Measurements from ENCODE around the gene FMOD. TPM values are rescaled to one million over a fixed set of nuclear protein-coding genes. Genes with fewer than 3 reads are reported as not detected.
A peak's percentile ranks its signal among the peaks of the same experiment; 100 is the strongest.

The FMOD gene
- total RNA-seq, 8 experiments from 2014 or later = 0.05 to 57.9 (median 0.66) TPM

- 0 to 71% (median 47%) methylated on average over 1 of the region's 1 CpG; no CpG with 5 or more reads in 2 of the 10 experiments for WGBS, 10 experiments
These were observed 14.8 kb downstream of the FMOD start for GRCh38 chr1:203336097-203336496.

DNA sequence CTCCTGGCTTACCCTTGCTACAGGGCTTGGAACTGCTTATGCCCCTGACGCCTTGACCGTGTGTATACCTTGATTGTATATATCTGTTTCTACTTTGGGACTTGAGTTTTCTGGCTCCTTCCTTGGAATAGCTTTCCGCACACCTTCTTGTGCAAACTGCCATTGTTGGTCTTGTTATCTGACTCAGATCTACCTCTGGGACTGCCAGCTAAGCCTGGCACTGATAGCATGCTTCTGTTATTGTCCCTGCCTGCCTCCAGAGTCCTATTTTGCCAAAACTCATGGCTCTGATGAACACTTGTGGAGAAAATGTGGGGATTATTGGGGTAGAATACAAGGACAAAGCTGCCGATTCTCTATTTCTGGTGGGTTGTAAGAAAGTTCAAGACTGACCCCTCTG lies 15.4 kb downstream of the FMOD start:
- WGBS, 10 experiments = 47 to 100% (median 84%) methylated on average over 2 to 4 of the region's 4 CpGs; no CpG with 5 or more reads in 2 of the 10 experiments
- no peak overlapping the region for H3K27ac ChIP-seq
- no peak for ATAC-seq (replicated peaks in 6 of 8)
- peaks cover 8 to 12% of the 10 kb centered on the region in 2 donors for H3K4me1 ChIP-seq (replicated peaks in 1 of 2)
- no peak overlapping the region for H3K4me3 ChIP-seq
- in situ Hi-C loops (cut with MboI; ENCODE audit: low pct_unique_long_range_greater_than_20kb in 2 of 9, low sequenced_read_pairs in 9 of 9, unreplicated experiment in 9 of 9) = loop anchor here (5.0 to 25.0 kb wide), 5 partner anchors 61 to 377 kb away; partner anchors contain the start of genes OPTC (in 3 of the 9) and PRELP (in 3 of the 9)

More at GRCh38 chr1:203336097-203336496, 14.8 kb downstream of the FMOD start:
- peak in 1 of 8 experiments; percentile 22 for ATAC-seq (replicated peaks in 6 of 8)
- Histone ChIP-seq H3K4me3 (no peak overlapping the region), H3K27ac (no peak overlapping the region), H3K4me1 (replicated peaks in 1 of 2) (peaks cover 9 to 12% of the 10 kb centered on the region in 2 donors)
- in situ Hi-C loops (cut with MboI; ENCODE audit: low pct_unique_long_range_greater_than_20kb in 2 of 9, low sequenced_read_pairs in 9 of 9, unreplicated experiment in 9 of 9) = loop anchor here (5.0 to 25.0 kb wide), 5 partner anchors 61 to 376 kb away; partner anchors contain the start of genes OPTC (in 3 of the 9) and PRELP (in 3 of the 9)

DNA sequence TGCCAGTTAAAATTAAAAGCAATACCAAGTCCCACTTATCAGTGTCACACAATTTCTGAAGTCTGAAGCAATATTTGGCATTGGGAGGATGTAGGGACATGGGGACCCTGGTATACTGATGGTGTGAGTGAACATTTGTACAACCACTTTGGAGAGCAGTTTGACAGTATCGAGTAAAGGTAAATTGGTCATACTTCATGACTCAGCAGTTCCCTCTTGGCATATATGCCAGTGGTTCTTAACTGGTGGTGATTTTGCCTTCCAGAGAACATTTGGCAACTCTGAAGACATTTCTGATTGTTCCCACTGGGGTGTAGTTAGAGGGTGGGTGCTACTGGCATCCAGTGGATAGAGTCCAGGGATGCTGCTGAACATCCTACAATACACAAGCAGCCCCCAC lies 19.7 kb downstream of the FMOD start:
- H3K4me1 ChIP-seq (replicated peaks in 1 of 2) = peaks cover 7 to 14% of the 10 kb centered on the region in 2 donors
- no peak for ATAC-seq (replicated peaks in 6 of 8)
- in situ Hi-C loops (cut with MboI; ENCODE audit: low pct_unique_long_range_greater_than_20kb in 2 of 9, low sequenced_read_pairs in 9 of 9, unreplicated experiment in 9 of 9) = loop anchor here in 8 of 9 experiments (10.0 to 25.0 kb wide), 4 partner anchors 56 to 381 kb away; partner anchors contain the start of genes OPTC (in 3 of the 8) and PRELP (in 3 of the 8)
- H3K27ac ChIP-seq = no peak overlapping the region
- H3K4me3 ChIP-seq = no peak overlapping the region
- WGBS, 10 experiments = 56 to 100% (median 89%) methylated on average over 1 of the region's 1 CpG; no CpG with 5 or more reads in 6 of the 10 experiments

DNA sequence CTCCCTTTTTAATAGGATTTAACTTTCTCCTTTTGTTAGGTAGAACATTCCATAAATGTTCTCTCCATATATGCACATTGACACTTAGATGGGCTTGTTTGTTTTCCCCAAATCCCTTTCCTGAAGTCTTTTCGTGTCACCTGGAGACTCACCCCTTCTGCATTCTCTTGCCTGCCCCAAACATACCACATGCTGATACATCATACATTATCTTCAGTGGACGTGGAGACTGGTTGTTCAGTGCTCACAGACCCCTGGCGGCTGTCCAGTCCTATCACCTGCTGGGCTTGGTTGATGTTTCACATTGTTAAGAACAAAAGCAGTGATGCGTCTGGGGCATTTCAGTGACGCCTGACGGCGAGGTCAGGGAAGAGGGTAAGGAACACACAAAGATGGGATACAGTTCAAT lies 22.2 kb downstream of the FMOD start:
- peaks cover 31 to 38% of the 10 kb centered on the region in 2 donors for H3K4me1 ChIP-seq (replicated peaks in 1 of 2)
- no peak overlapping the region for H3K27ac ChIP-seq
- peak in 1 of 8 experiments; percentile 2 for ATAC-seq (replicated peaks in 6 of 8)
- H3K4me3 ChIP-seq = no peak overlapping the region
- WGBS, 10 experiments = 38 to 67% (median 54%) methylated on average over 1 to 7 of the region's 7 CpGs; no CpG with 5 or more reads in 3 of the 10 experiments
- in situ Hi-C loops (cut with MboI; ENCODE audit: low pct_unique_long_range_greater_than_20kb in 2 of 9, low sequenced_read_pairs in 9 of 9, unreplicated experiment in 9 of 9) = loop anchor here in 5 of 9 experiments (25.0 kb wide), 2 partner anchors 159 to 384 kb away; partner anchors contain the start of genes OPTC (in 3 of the 5) and PRELP (in 3 of the 5)

DNA sequence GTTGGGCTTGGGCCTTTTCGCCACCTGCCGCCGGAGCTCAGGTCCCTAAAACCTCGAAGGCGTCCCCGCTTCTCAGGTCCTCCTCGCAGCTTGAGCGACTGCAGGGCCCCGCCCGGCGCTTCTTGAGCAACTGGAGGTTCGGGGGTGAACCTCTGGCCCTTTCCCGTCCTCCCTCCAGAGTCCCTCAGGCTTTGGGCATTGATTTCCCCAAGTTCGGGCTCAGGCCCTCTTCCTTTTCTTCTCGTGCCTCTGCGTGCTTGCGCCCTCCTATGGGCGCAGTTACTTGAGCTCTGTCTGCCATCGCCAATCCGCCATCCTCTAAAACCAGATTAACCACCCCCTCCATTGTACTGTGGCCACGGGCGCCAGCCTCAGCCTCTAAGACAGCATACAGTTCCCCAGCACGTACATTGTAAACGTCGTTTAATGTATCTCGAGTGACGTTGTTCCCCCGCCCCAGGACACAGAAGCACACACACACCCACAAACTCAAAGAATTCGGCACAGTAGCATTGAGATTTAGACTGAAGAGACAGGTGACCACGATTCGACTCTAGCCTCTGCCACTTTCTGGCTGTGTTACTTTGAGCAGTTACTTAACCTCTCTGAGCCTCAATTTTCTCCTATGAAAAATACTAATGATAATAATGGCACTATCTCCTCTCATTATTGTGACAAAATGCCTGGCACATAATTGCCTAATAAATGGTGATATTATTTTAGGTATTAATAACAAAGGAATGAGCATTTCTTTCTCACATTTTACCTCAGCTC lies 23.1 kb downstream of the FMOD start:
- WGBS, 10 experiments = 12 to 100% (median 30%) methylated on average over 2 to 24 of the region's 31 CpGs; no CpG with 5 or more reads in 1 of the 10 experiments
- Histone ChIP-seq H3K4me1 (replicated peaks in 1 of 2) (peaks cover 31 to 38% of the 10 kb centered on the region in 2 donors), H3K27ac (peak overlapping the region in 1 of 2 donors; percentile 13), H3K4me3 (peak overlapping the region; percentile 28 to 49 (median 31))
- ATAC-seq (replicated peaks in 6 of 8) = peak; percentile 5 to 51 (median 24)
- in situ Hi-C loops (cut with MboI; ENCODE audit: low pct_unique_long_range_greater_than_20kb in 2 of 9, low sequenced_read_pairs in 9 of 9, unreplicated experiment in 9 of 9) = loop anchor here in 5 of 9 experiments (25.0 kb wide), 2 partner anchors 159 to 384 kb away; partner anchors contain the start of genes OPTC (in 3 of the 5) and PRELP (in 3 of the 5)

DNA sequence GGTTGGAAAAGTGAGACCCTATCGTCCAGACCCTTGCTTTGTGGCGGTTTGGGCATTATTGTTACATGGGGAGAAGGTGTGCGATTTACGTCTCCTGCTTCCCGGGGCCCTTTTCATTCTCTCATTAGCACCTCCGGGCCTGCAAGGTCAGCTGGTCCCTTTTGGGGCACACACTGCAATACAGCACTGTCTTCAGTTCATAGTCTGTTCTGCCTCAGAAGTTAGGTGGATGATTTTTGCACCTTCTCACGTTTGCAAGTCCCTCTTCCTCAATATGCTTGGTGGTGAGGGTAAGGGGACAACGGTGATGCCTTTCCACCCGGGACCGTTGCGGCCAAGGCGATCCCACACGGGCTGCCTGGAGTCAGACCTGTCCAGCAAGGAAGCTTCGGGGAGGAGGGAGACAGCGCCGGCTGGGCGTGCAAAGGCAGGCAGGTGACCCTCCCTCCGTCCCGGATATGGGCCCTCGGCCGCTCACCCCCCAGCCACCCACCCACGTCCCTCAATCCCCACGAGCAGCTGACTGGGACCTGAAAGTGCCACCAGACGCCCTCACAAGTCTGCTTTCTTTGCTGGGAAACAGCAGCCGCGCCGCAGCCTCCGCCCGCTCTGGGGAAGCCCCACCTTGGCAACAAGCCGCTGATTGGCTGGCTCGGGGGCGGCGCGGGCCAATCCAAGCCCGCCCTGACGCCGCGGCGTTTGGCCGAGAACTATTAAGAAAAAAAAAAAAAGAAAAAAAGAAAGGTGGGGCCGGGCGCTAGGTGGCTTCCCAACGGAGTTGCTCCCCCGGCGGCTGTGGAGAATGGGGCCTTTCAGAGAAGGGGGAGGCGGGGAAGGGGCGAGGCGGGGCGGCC lies 23.9 kb downstream of the FMOD start:
- Histone ChIP-seq H3K4me1 (replicated peaks in 1 of 2) (peaks cover 31 to 38% of the 10 kb centered on the region in 2 donors), H3K27ac (peak overlapping the region; percentile 16 to 31), H3K4me3 (peak overlapping the region; percentile 28 to 49 (median 31))
- 0 to 39% (median 23%) methylated on average over 3 to 14 of the region's 49 CpGs; no CpG with 5 or more reads in 2 of the 10 experiments for WGBS, 10 experiments
- peak; percentile 85 to 93 (median 90) for ATAC-seq (replicated peaks in 6 of 8)
- in situ Hi-C loops (cut with MboI; ENCODE audit: low pct_unique_long_range_greater_than_20kb in 2 of 9, low sequenced_read_pairs in 9 of 9, unreplicated experiment in 9 of 9) = loop anchor here in 5 of 9 experiments (25.0 kb wide), 2 partner anchors 160 to 385 kb away; partner anchors contain the start of genes OPTC (in 3 of the 5) and PRELP (in 3 of the 5)

- in situ Hi-C loops (cut with MboI; ENCODE audit: low pct_unique_long_range_greater_than_20kb in 2 of 9, low sequenced_read_pairs in 9 of 9, unreplicated experiment in 9 of 9) = loop anchor here in 5 of 9 experiments (25.0 kb wide), 2 partner anchors 162 to 387 kb away; partner anchors contain the start of genes OPTC (in 3 of the 5) and PRELP (in 3 of the 5)
- Histone ChIP-seq H3K4me3 (no peak overlapping the region), H3K4me1 (replicated peaks in 1 of 2) (peaks cover 31 to 38% of the 10 kb centered on the region in 2 donors), H3K27ac (peak overlapping the region; percentile 21 to 64)
- 4 to 100% (median 30%) methylated on average over 1 to 6 of the region's 13 CpGs; no CpG with 5 or more reads in 1 of the 10 experiments for WGBS, 10 experiments
- peak in 6 of 8 experiments; percentile 2 to 47 (median 37) for ATAC-seq (replicated peaks in 6 of 8)
These were observed 25.4 kb downstream of the FMOD start for GRCh38 chr1:203325418-203326091.

DNA sequence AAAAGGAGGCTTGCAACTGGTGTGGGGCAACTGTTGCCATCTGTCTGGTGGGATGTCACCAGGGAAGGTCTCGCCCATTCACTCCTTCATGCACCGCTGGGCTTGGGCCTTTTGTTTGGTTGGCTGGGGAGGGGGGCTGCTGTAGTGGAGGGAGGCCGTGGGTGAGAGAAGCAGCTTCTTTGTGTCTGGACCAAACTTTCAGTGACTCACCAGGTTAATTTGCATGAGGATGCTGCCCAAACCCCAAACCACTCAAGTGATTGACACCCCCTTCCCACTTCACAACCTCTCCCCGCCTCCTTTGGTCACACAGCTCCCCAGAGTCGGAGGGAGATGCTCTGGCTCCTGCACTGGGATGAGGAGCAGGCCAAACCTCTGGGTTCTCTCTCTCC lies 25.9 kb downstream of the FMOD start:
- peaks cover 31 to 38% of the 10 kb centered on the region in 2 donors for H3K4me1 ChIP-seq (replicated peaks in 1 of 2)
- WGBS, 10 experiments = 0 to 81% (median 40%) methylated on average over 1 to 2 of the region's 5 CpGs; no CpG with 5 or more reads in 5 of the 10 experiments
- no peak overlapping the region for H3K4me3 ChIP-seq
- ATAC-seq (replicated peaks in 6 of 8) = peak in 5 of 8 experiments; percentile 13 to 45 (median 37)
- in situ Hi-C loops (cut with MboI; ENCODE audit: low pct_unique_long_range_greater_than_20kb in 2 of 9, low sequenced_read_pairs in 9 of 9, unreplicated experiment in 9 of 9) = loop anchor here in 5 of 9 experiments (25.0 kb wide), 2 partner anchors 162 to 387 kb away; partner anchors contain the start of genes OPTC (in 3 of the 5) and PRELP (in 3 of the 5)
- peak overlapping the region; percentile 21 to 64 for H3K27ac ChIP-seq

DNA sequence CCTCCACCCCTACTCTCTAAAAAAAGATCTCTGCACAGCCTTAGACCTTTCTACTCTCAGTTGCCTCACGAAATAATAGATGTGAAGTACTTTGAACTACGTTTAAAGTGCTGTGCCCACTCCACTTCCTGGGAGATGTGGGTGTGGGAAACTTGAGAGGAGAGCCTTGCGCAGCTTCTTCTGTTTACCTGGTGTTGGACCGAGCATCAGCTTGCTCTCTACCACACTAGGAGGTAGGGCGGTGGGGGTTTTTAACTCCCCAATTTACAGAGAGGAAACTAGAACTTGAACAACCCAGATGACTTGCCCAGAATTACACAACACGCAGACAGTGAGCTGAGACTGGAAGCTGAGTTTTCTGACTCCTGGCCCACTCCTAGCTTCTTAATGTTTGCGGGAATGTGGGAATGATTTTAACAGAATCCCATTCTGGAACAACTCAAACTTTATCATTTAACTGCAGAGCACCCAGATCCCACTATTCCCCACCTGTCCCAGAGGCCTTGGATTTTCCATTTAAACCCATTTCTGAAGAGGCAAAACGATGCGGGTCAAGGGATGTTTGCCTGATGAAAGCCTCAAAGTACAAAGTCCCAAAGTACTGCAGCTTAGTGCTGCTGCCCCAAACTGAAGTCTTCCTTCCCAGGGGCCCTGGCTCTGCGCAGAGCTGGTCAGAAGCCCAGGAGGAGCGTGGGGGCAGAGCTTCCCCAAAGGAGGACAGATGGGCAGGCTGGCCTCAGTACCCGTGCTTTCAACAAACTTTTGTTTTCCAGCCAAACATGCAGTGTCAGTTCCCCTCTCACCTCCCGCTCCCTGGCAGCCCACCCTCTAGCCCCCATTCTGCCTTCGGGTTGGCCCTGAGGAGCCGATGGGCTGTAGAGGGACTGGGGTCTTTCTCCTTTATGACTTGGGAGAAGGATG lies 26.6 kb downstream of the FMOD start:
- ATAC-seq (replicated peaks in 6 of 8) = no peak
- in situ Hi-C loops (cut with MboI; ENCODE audit: low pct_unique_long_range_greater_than_20kb in 2 of 9, low sequenced_read_pairs in 9 of 9, unreplicated experiment in 9 of 9) = loop anchor here in 5 of 9 experiments (25.0 kb wide), 2 partner anchors 163 to 388 kb away; partner anchors contain the start of genes OPTC (in 3 of the 5) and PRELP (in 3 of the 5)
- peaks cover 31 to 38% of the 10 kb centered on the region in 2 donors for H3K4me1 ChIP-seq (replicated peaks in 1 of 2)
- peak overlapping the region; percentile 11 to 56 for H3K27ac ChIP-seq
- no peak overlapping the region for H3K4me3 ChIP-seq
- 40 to 80% (median 66%) methylated on average over 1 to 13 of the region's 15 CpGs; no CpG with 5 or more reads in 1 of the 10 experiments for WGBS, 10 experiments

DNA sequence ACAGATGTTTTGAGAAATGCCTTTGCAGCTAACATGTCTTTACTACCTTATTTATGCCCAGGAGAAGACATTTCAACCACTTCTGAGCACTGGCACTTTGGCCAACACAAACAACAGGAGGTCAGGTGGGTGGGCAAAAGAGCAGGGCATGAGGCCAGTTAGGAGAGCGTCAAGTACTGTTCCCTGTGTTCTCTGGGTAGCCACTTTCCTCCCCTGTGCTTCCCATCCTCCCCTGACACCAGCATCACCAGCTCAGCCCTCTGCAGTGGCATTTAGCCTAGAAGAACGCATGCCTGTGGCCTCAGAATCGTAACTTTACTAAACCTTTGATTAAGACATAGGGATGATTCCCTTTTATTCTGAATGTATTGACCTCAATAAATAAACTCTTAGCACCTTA lies 27.3 kb downstream of the FMOD start:
- 20 to 100% (median 80%) methylated on average over 1 to 3 of the region's 3 CpGs; no CpG with 5 or more reads in 2 of the 10 experiments for WGBS, 10 experiments
- Histone ChIP-seq H3K27ac (no peak overlapping the region), H3K4me3 (no peak overlapping the region), H3K4me1 (replicated peaks in 1 of 2) (peaks cover 31 to 38% of the 10 kb centered on the region in 2 donors)
- no peak for ATAC-seq (replicated peaks in 6 of 8)
- in situ Hi-C loops (cut with MboI; ENCODE audit: low pct_unique_long_range_greater_than_20kb in 2 of 9, low sequenced_read_pairs in 9 of 9, unreplicated experiment in 9 of 9) = no loop called here
